GM12865 (cell line): Measurements from ENCODE around the gene NUP98.

ENCODE experiments used
- DNase-seq: peaks from one replicate; pipeline ENCODE4 v3.0.0; 2010; ENCODE audit warnings: low read depth
- H3K4me3 ChIP-seq: 2 replicates; pipeline ENCODE4 v1.5.1; 2011; ENCODE audit warnings: mild to moderate bottlenecking, low read depth, low read length, control low read depth
- CTCF ChIP-seq: IDR thresholded peaks from 2 replicates; pipeline ENCODE4 v1.5.1; 2011; ENCODE audit warnings: low read length, control low read depth, low read depth, inconsistent platforms; ENCODE audit not compliant: insufficient read depth; ENCODE audit errors: missing control alignments

Gene NUP98

DNA sequence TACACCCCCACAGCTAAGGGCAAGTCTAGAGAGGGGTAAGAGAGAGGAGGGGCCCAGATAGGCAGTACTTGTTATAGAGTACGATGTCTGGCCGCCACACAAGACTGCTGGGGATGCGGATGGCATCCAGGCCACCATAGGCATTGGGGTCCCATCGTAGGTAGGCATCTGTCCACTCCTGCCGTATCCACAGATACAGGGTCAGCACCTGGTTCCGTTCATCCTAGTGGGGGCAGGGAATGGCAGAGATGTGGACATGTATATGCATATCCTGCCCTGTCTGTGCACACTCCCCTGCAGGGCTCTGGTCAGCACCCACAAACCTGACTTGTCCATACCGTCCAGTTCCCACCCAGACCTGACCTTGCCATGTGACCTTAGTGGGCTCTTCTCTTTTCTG, 128.2 kb downstream of the NUP98 start:
- no peak for DNase-seq
- no peak for TF ChIP-seq CTCF
- no peak overlapping the region for H3K4me3 ChIP-seq

- no peak for TF ChIP-seq CTCF
- no peak for DNase-seq
- H3K4me3 ChIP-seq: no peak overlapping the region
These were observed 130.0 kb downstream of the NUP98 start for GRCh38 chr11:3667149-3668035.

GRCh38 chr11:3666023-3666530, 131.3 kb downstream of the NUP98 start:
- no peak for TF ChIP-seq CTCF
- DNase-seq: no peak

GRCh38 chr11:3665336-3666022, 131.9 kb downstream of the NUP98 start:
- H3K4me3 ChIP-seq: no peak overlapping the region
- DNase-seq: no peak
- TF ChIP-seq CTCF: no peak

More at GRCh38 chr11:3666023-3666530, 131.3 kb downstream of the NUP98 start:
- no peak overlapping the region for H3K4me3 ChIP-seq

- TF ChIP-seq CTCF: no peak
- DNase-seq: no peak
- no peak overlapping the region for H3K4me3 ChIP-seq
These were observed 133.2 kb downstream of the NUP98 start for GRCh38 chr11:3664032-3664630.

- no peak for TF ChIP-seq CTCF
- DNase-seq: no peak
- no peak overlapping the region for H3K4me3 ChIP-seq
These were observed 134.5 kb downstream of the NUP98 start for GRCh38 chr11:3662856-3663255.
